ENCODE measurements around the gene SMYD2. TPM values are rescaled to one million over a fixed set of nuclear protein-coding genes. Genes with fewer than 3 reads are reported as not detected.

SMYD2 gene
- total RNA-seq, 1 experiment from 2014 or later = 47.5 TPM

DNA sequence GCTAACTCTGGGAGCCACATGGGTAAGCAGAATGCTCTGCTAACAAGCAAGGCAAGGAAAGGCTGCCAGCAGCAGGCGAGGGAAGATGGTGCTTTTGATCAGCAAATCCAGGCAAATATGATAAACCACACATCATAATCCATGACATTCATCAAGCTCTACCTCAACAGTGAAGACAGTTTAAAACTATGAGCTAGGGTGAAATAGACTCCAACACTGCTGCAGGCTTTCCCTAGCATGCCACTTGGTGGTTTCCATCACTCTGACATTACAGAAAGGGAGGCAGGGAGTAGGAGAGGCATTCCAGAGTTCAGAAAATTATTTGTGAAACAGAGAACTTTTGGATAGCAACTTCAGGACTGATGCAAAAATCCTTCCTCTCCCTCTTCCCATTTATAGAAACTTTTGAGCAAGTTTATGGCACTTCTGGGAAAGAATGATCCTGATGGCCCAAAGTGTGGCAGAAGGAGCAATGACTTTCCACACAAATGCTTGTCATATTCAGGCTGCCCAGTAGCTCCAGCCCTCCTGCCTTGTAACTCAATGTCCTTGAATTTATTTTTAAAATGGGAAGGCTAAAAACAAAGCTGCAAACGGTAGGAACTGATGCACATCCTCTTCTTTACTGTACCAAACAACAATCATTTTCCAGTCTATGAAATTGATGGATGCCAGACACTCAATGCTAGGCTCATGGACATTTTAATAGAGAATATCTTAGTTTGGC is 70.8 kb downstream of the SMYD2 start:
- CTCF ChIA-PET = interaction anchor here (0.5 to 1.5 kb wide), 3 partner anchors 18 to 1814 kb away, joined by 3 to 5 read pairs (median 3); no protein-coding TSS in a partner anchor
- peaks cover 27% of the 10 kb centered on the region for H3K36me3 Mint-ChIP-seq (ENCODE audit: insufficient read depth, unreplicated experiment)

DNA sequence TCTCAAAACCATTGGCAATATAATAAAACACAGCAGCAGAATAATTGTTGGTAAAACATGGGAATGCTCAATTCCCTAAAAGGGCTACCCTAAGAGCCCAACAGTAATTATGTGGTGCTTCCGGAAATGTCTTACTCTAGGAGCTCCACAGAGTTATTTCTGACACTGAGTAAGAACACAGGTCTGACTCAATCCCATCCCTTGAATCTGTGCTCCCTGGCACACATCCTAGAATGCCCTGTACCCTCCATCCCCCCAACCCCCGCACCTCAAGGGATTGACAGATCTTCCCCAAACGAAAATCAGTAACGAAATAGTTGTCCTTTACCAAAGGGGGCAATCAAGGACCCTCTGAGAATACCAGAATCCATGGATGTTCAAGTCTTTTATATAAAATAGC is 71.9 kb downstream of the SMYD2 start:
- no peak for DNase-seq
- TF ChIP-seq, protein P1, sequence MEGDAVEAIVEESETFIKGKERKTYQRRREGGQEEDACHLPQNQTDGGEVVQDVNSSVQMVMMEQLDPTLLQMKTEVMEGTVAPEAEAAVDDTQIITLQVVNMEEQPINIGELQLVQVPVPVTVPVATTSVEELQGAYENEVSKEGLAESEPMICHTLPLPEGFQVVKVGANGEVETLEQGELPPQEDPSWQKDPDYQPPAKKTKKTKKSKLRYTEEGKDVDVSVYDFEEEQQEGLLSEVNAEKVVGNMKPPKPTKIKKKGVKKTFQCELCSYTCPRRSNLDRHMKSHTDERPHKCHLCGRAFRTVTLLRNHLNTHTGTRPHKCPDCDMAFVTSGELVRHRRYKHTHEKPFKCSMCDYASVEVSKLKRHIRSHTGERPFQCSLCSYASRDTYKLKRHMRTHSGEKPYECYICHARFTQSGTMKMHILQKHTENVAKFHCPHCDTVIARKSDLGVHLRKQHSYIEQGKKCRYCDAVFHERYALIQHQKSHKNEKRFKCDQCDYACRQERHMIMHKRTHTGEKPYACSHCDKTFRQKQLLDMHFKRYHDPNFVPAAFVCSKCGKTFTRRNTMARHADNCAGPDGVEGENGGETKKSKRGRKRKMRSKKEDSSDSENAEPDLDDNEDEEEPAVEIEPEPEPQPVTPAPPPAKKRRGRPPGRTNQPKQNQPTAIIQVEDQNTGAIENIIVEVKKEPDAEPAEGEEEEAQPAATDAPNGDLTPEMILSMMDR (IDR thresholded peaks at IDR 0.05; ENCODE audit: unreplicated experiment) = no peak
- no peaks in the 10 kb centered on the region for H3K4me1 Mint-ChIP-seq (ENCODE audit: low read depth, unreplicated experiment)
- no peaks in the 10 kb centered on the region for H3K9me3 Mint-ChIP-seq (ENCODE audit: low read depth, unreplicated experiment)
- H3K4me3 Mint-ChIP-seq (ENCODE audit: low read depth, unreplicated experiment) = no peak overlapping the region
- peaks cover 29% of the 10 kb centered on the region for H3K36me3 Mint-ChIP-seq (ENCODE audit: insufficient read depth, unreplicated experiment)
- no TSS peak for BruUV-seq (replicated peaks)
- H3K27ac Mint-ChIP-seq (ENCODE audit: unreplicated experiment) = no peak overlapping the region
- intact Hi-C loops (cut with micrococcal nuclease; ENCODE audit: unreplicated experiment) = no loop called here
- CTCF ChIA-PET = interaction anchor here (1.2 to 1.5 kb wide), 2 partner anchors 19 to 21 kb away, joined by 3 to 5 read pairs; no protein-coding TSS in a partner anchor
- no peaks in the 10 kb centered on the region for H3K27me3 Mint-ChIP-seq (ENCODE audit: unreplicated experiment)

More for the DNA sequence above, 70.8 kb downstream of the SMYD2 start:
- no peaks in the 10 kb centered on the region for H3K9me3 Mint-ChIP-seq (ENCODE audit: low read depth, unreplicated experiment)
- H3K4me3 Mint-ChIP-seq (ENCODE audit: low read depth, unreplicated experiment) = no peak overlapping the region
- no peak overlapping the region for H3K27ac Mint-ChIP-seq (ENCODE audit: unreplicated experiment)
- intact Hi-C loops (cut with micrococcal nuclease; ENCODE audit: unreplicated experiment) = no loop called here
- TF ChIP-seq, protein P1 (IDR thresholded peaks at IDR 0.05; ENCODE audit: unreplicated experiment) = no peak
- no peak for DNase-seq
- no peaks in the 10 kb centered on the region for H3K27me3 Mint-ChIP-seq (ENCODE audit: unreplicated experiment)
- BruUV-seq (replicated peaks) = no TSS peak
- H3K4me1 Mint-ChIP-seq (ENCODE audit: low read depth, unreplicated experiment) = no peaks in the 10 kb centered on the region

DNA sequence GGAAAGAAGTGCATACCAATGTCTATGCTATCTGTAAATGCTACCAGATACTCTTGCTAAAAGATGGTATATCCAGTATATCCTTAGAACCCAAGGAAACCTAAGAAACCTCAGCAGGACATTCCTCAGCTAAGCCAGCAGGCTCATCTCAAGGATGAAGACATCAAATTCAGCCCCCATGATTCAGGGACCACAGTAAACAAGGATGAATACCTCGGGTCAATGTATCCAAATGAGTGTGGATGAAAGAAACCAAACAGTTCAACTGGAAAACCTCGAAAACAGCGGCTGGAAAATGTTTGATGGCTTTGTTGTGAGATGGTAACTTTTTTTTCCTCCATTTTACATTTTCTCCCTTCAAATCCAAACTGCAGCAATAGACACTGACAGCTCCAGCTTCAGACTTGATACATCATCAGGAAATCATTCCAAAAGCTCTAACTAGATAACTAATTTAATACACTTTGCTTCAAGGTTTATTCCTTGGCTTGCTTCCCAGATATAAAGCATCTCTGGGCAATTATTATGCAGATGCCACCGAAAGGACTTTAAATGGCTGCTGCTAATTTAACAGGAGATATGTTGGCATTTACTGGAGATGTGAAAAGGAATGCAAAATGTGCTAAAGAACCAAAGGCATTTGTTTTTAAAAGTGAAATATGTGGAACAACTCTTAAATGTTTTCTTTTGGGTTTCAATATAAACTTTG is 73.6 kb downstream of the SMYD2 start:
- intact Hi-C loops (cut with micrococcal nuclease; ENCODE audit: unreplicated experiment) = no loop called here
- Mint-ChIP-seq H3K9me3 (ENCODE audit: low read depth, unreplicated experiment) (no peaks in the 10 kb centered on the region), H3K27me3 (ENCODE audit: unreplicated experiment) (no peaks in the 10 kb centered on the region), H3K4me3 (ENCODE audit: low read depth, unreplicated experiment) (no peak overlapping the region), H3K27ac (ENCODE audit: unreplicated experiment) (no peak overlapping the region), H3K4me1 (ENCODE audit: low read depth, unreplicated experiment) (no peaks in the 10 kb centered on the region), H3K36me3 (ENCODE audit: insufficient read depth, unreplicated experiment) (peaks cover 30% of the 10 kb centered on the region)
- TF ChIP-seq, protein P1 (IDR thresholded peaks at IDR 0.05; ENCODE audit: unreplicated experiment) = no peak
- BruUV-seq (replicated peaks) = no TSS peak
- CTCF ChIA-PET = interaction anchor here (0.6 to 1.1 kb wide), 2 partner anchors 52 to 130 kb away, joined by 3 read pairs; no protein-coding TSS in a partner anchor
- no peak for DNase-seq

DNA sequence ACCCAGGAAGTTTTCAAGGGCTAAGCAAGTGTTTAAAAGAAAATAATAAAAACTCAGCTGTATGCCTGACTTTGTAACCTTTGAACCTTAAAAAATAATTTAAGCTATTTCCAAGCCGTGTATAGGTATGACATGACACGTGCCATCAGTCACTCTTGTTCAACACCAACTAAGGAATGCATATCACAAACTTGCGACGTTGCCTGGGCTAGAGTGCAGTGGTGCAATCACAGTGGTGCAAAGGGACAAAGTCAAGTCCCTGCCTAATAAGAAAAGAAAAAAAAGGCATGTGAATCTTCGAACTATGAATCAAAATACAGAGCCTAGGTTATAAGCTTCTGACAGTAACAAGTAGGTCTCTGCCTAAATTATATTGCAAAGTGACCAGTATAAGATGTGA is 79.2 kb downstream of the SMYD2 start:
- peaks cover 34% of the 10 kb centered on the region for H3K36me3 Mint-ChIP-seq (ENCODE audit: insufficient read depth, unreplicated experiment)
- no peaks in the 10 kb centered on the region for H3K27me3 Mint-ChIP-seq (ENCODE audit: unreplicated experiment)
- H3K9me3 Mint-ChIP-seq (ENCODE audit: low read depth, unreplicated experiment) = no peaks in the 10 kb centered on the region
- no TSS peak for BruUV-seq (replicated peaks)
- TF ChIP-seq, protein P1 (IDR thresholded peaks at IDR 0.05; ENCODE audit: unreplicated experiment) = no peak
- no peak overlapping the region for H3K4me3 Mint-ChIP-seq (ENCODE audit: low read depth, unreplicated experiment)
- no peaks in the 10 kb centered on the region for H3K4me1 Mint-ChIP-seq (ENCODE audit: low read depth, unreplicated experiment)
- DNase-seq = no peak
- CTCF ChIA-PET = no interaction called here
- intact Hi-C loops (cut with micrococcal nuclease; ENCODE audit: unreplicated experiment) = no loop called here
- no peak overlapping the region for H3K27ac Mint-ChIP-seq (ENCODE audit: unreplicated experiment)
